GM23338 (cell line): Measurements from ENCODE around the gene SLC41A3. TPM values are rescaled to one million over a fixed set of nuclear protein-coding genes. Genes with fewer than 3 reads are reported as not detected.

ENCODE experiments used
- ATAC-seq: fragments of 200-7000 bp; cut with Tn5 transposase; 3 replicates; pipeline ENCODE4 v1.9.1; 2020
- DNase-seq: peaks from one replicate; pipeline ENCODE4 v3.0.0-alpha.2; 2015; ENCODE audit warnings: low spot score
- H2AFZ ChIP-seq: fragments of 200-600 bp; sonication (generic); 2 replicates; pipeline ENCODE4 v1.8.0; 2016; ENCODE audit warnings: antibody characterized with exemption, mild to moderate bottlenecking, moderate library complexity
- H3F3A ChIP-seq: fragments of 200-600 bp; sonication (generic); replicated peaks from 2 replicates; pipeline ENCODE4 v1.8.0; 2017; ENCODE audit warnings: antibody characterized with exemption, mixed run types, low read depth
- H3K27ac ChIP-seq: fragments of 200-600 bp; sonication (generic); 2 replicates; pipeline ENCODE4 v1.6.1; 2016; ENCODE audit warnings: low read depth
- H3K27me3 ChIP-seq: fragments of 200-600 bp; sonication (generic); 2 replicates; pipeline ENCODE4 v1.8.0; 2016; ENCODE audit warnings: mild to moderate bottlenecking, mixed run types, moderate library complexity; ENCODE audit not compliant: insufficient read depth
- H3K36me3 ChIP-seq: fragments of 200-600 bp; sonication (generic); 2 replicates; pipeline ENCODE4 v1.8.0; 2016; ENCODE audit warnings: mild to moderate bottlenecking; ENCODE audit not compliant: insufficient read depth
- H3K4me1 ChIP-seq: fragments of 200-600 bp; sonication (generic); 2 replicates; pipeline ENCODE4 v1.8.0; 2016; ENCODE audit warnings: mild to moderate bottlenecking, moderate library complexity; ENCODE audit not compliant: insufficient read depth
- H3K4me2 ChIP-seq: fragments of 200-600 bp; sonication (generic); 2 replicates; pipeline ENCODE4 v1.7.1; 2017; ENCODE audit warnings: mixed run types
- H3K4me3 ChIP-seq: fragments of 200-600 bp; sonication (generic); 2 replicates; pipeline ENCODE4 v1.6.1; 2016; ENCODE audit warnings: mixed run types
- H3K79me2 ChIP-seq: fragments of 200-600 bp; sonication (generic); replicated peaks from 2 replicates; pipeline ENCODE4 v1.8.0; 2017; ENCODE audit warnings: mild to moderate bottlenecking; ENCODE audit not compliant: insufficient read depth
- H3K9me2 ChIP-seq: fragments of 200-600 bp; sonication (generic); 2 replicates; pipeline ENCODE4 v1.8.0; 2017; ENCODE audit not compliant: insufficient read depth
- H4K20me1 ChIP-seq: fragments of 200-600 bp; sonication (generic); replicated peaks from 2 replicates; pipeline ENCODE4 v1.8.0; 2017; ENCODE audit warnings: mild to moderate bottlenecking; ENCODE audit not compliant: insufficient read depth
- H3K27ac Mint-ChIP-seq: 2 replicates; pipeline ENCODE4 v1.8.0; 2020; ENCODE audit warnings: inconsistent platforms, mild to moderate bottlenecking, moderate library complexity, mixed read lengths
- H3K27me3 Mint-ChIP-seq: 3 replicates; pipeline ENCODE4 v1.8.0; 2022; ENCODE audit warnings: low read depth, mild to moderate bottlenecking, moderate library complexity, mixed read lengths, inconsistent platforms; ENCODE audit not compliant: insufficient read depth, poor library complexity
- H3K36me3 Mint-ChIP-seq: 3 replicates; pipeline ENCODE4 v1.8.0; 2021; ENCODE audit warnings: low read depth, mild to moderate bottlenecking, inconsistent platforms, moderate library complexity, mixed read lengths
- H3K4me1 Mint-ChIP-seq: 3 replicates; pipeline ENCODE4 v1.8.0; 2020; ENCODE audit warnings: mild to moderate bottlenecking, inconsistent platforms, mixed read lengths
- H3K4me3 Mint-ChIP-seq: 3 replicates; pipeline ENCODE4 v1.8.0; 2021; ENCODE audit warnings: moderate library complexity, mild to moderate bottlenecking, inconsistent platforms, mixed read lengths
- H3K9me3 Mint-ChIP-seq: 3 replicates; pipeline ENCODE4 v1.8.0; 2020; ENCODE audit warnings: moderate library complexity, mild to moderate bottlenecking, inconsistent platforms, mixed read lengths
- CTCF ChIP-seq, 2 experiments: fragments of 200-600 bp in 1 of 2; sonication (generic) in 1 of 2; conservative IDR thresholded peaks; 2 replicates each; pipeline versions ENCODE4 v1.5.1 to v1.6.1; 2016 to 2017; ENCODE audit warnings: antibody characterized with exemption in 2 of 2, low read depth in 2 of 2, mild to moderate bottlenecking in 2 of 2, moderate library complexity in 1 of 2
- ETS1 ChIP-seq: IDR thresholded peaks from 2 replicates; pipeline ENCODE4 v1.6.1; 2016; ENCODE audit warnings: antibody characterized with exemption
- EZH2phosphoT487 ChIP-seq: fragments of 200-600 bp; sonication (generic); IDR thresholded peaks from one replicate; pipeline ENCODE4 v1.8.1; 2018; ENCODE audit warnings: antibody characterized with exemption; ENCODE audit not compliant: unreplicated experiment
- NANOG ChIP-seq: IDR thresholded peaks from 2 replicates; pipeline ENCODE4 v1.6.1; 2016; ENCODE audit warnings: antibody characterized with exemption, borderline replicate concordance
- POLR2AphosphoS5 ChIP-seq: IDR thresholded peaks from 2 replicates; pipeline ENCODE4 v1.6.1; 2016; ENCODE audit warnings: antibody characterized with exemption, low read depth
- REST ChIP-seq: IDR thresholded peaks from one replicate; pipeline ENCODE4 v1.6.1; 2018; ENCODE audit warnings: antibody characterized with exemption; ENCODE audit not compliant: unreplicated experiment
- ZNF114 ChIP-seq: fragments of 250-450 bp; sonication (Bioruptor Pico); IDR thresholded peaks from 2 replicates; pipeline ENCODE4 v1.5.0; 2020; ENCODE audit warnings: mild to moderate bottlenecking, moderate library complexity
- ZNF331 ChIP-seq: fragments of 250-450 bp; sonication (Bioruptor Pico); IDR thresholded peaks from 2 replicates; pipeline ENCODE4 v1.5.0; 2020; ENCODE audit warnings: low read depth, mild to moderate bottlenecking, moderate library complexity
- ZNF462 ChIP-seq: fragments of 250-450 bp; sonication (Bioruptor Pico); IDR thresholded peaks from 2 replicates; pipeline ENCODE4 v1.5.0; 2020; ENCODE audit warnings: mild to moderate bottlenecking, moderate library complexity
- polyA plus RNA-seq: library from polyadenylated mRNA; unstranded; fragments of >200 nt; fragmentation: Nextera tagmentation; extraction: Ambion mirVana; gene quantifications from 2 replicates; pipeline ENCODE4 v1.2.1, GENCODE V29; 2016
- total RNA-seq: library from RNA; depleted of rRNA; stranded (reverse); fragments of >200 nt; shearing (Covaris generic); gene quantifications from 2 replicates; pipeline ENCODE4 v1.2.3, GENCODE V29; 2014

The SLC41A3 gene
- total and polyA plus RNA-seq, 2 experiments from 2014 or later: 12.1 to 29.8 TPM

GRCh38 chr3:126100634-126101301 lies 16.8 kb upstream of the SLC41A3 start:
- H3K27me3 Mint-ChIP-seq: no peaks in the 10 kb centered on the region
- H3F3A ChIP-seq: no peaks in the 10 kb centered on the region
- H3K4me3 ChIP-seq: no peak overlapping the region
- H3K4me3 Mint-ChIP-seq: no peak overlapping the region
- H3K36me3 ChIP-seq: no peaks in the 10 kb centered on the region; the same call in 1 of the 2 replicates
- H2AFZ ChIP-seq: no peak overlapping the region
- no peaks in the 10 kb centered on the region for H4K20me1 ChIP-seq
- no peak for DNase-seq
- H3K27ac Mint-ChIP-seq: no peak overlapping the region
- peaks cover 29% of the 10 kb centered on the region for H3K9me3 Mint-ChIP-seq
- H3K4me1 Mint-ChIP-seq: no peaks in the 10 kb centered on the region; the same call in 2 of the 3 replicates
- no peak overlapping the region for H3K4me2 ChIP-seq
- ATAC-seq: no peak
- H3K79me2 ChIP-seq: no peaks in the 10 kb centered on the region
- no peak for TF ChIP-seq NANOG
- no peak for TF ChIP-seq POLR2AphosphoS5
- no peak for TF ChIP-seq ETS1
- TF ChIP-seq ZNF114 (CRISPR knock-in tag): no peak
- no peak for TF ChIP-seq ZNF331 (CRISPR knock-in tag)
- TF ChIP-seq REST: no peak
- TF ChIP-seq EZH2phosphoT487: no peak
- no peak for TF ChIP-seq CTCF (conservative IDR thresholded peaks at IDR 0.05; ENCODE audit: low read depth in 2 of 2)
- no peak for TF ChIP-seq ZNF462
- H3K27ac ChIP-seq: no peak overlapping the region
- no peaks in the 10 kb centered on the region for H3K4me1 ChIP-seq
- no peaks in the 10 kb centered on the region for H3K9me2 ChIP-seq
- H3K36me3 Mint-ChIP-seq: peaks cover 16% of the 10 kb centered on the region
- no peaks in the 10 kb centered on the region for H3K27me3 ChIP-seq
